Hepatocyte (in vitro differentiated cells): Measurements from ENCODE around the gene CIT.
A peak's percentile ranks its signal among the peaks of the same experiment; 100 is the strongest.

ENCODE experiments used
- CTCF ChIP-seq: fragments of 200-600 bp; sonication (generic); IDR thresholded peaks from 2 replicates; pipeline ENCODE4 v1.5.1; 2016; ENCODE audit warnings: antibody characterized with exemption, mild to moderate bottlenecking; ENCODE audit not compliant: poor library complexity
- EZH2 ChIP-seq: fragments of 200-600 bp; sonication (generic); IDR thresholded peaks from 2 replicates; pipeline ENCODE4 v1.6.1; 2016; ENCODE audit warnings: antibody characterized with exemption, mild to moderate bottlenecking, borderline replicate concordance

GRCh38 chr12:119695034-119695433 lies 182.1 kb downstream of the CIT start:
- TF ChIP-seq CTCF (peak; percentile 51), EZH2 (no peak)
